ENCODE measurements around the gene RANBP2. TPM values are rescaled to one million over a fixed set of nuclear protein-coding genes. Genes with fewer than 3 reads are reported as not detected.
A peak's percentile ranks its signal among the peaks of the same experiment; 100 is the strongest.
"Not testable (repeated sequence)": the region's sequence is repeated elsewhere in the genome, so short reads cannot be mapped to it uniquely, and the experiment has no call there.

RANBP2 gene
- total RNA-seq (10 to 100 TPM; 42.7 to 74.0 (median 56.9) TPM), polyA plus RNA-seq (10 to 100 TPM in 1 of 2 donors, 1 to 10 TPM in 1; 8.0 to 11.7 TPM)
- long read RNA-seq, donor 1, partial matches to known transcripts = 17 of 25 reads
- long read RNA-seq, donor 1, other reads (novel, unspliced or antisense) = 8 of 25 reads
- long read RNA-seq, donor 2, partial matches to known transcripts = 15 of 21 reads
- long read RNA-seq, donor 2, other reads (novel, unspliced or antisense) = 6 of 21 reads
- long read RNA-seq, donor 3, partial matches to known transcripts = 46 of 59 reads
- long read RNA-seq, donor 3, other reads (novel, unspliced or antisense) = 13 of 59 reads

GRCh38 chr2:108719149-108720044 is at the start of gene RANBP2:
Gene RANBP2, plus strand, starts transcription at chr2:108719482. Its CDS starts 125 bp downstream, at chr2:108719607.
- DNase-seq (peak; percentile 95 to 96), ATAC-seq (peak; percentile 99 to 100 (median 100))
- Histone ChIP-seq H3K27ac (peak within 1 kb of the TSS; percentile 64 to 99 (median 98)), H3K36me3 (no peaks in the 10 kb centered on the region), H3K4me1 (peaks cover 0 to 37% (median 13%) of the 10 kb centered on the region in 9 donors), H3K27me3 (no peaks in the 10 kb centered on the region), H3K9me3 (no peaks in the 10 kb centered on the region), H3K4me3 (peak within 1 kb of the TSS; percentile 62 to 96 (median 86))
- WGBS, 2 donors = 0 to 1% methylated on average over 86 to 97 of the region's 97 CpGs
- no peak for TF ChIP-seq CTCF (IDR thresholded peaks at IDR 0.05)
- intact Hi-C loops (cut with DNase I) = no loop called here

- H3K27me3 ChIP-seq; DNase-seq; H3K9me3 ChIP-seq; H3K4me3 ChIP-seq; ATAC-seq; intact Hi-C loops (cut with DNase I); H3K27ac ChIP-seq: not testable (repeated sequence)
- 80 to 82% methylated on average over 1 of the region's 1 CpG for WGBS, 2 donors
- peaks cover 0 to 20% (median 0%) of the 10 kb centered on the region in 9 donors for H3K4me1 ChIP-seq
- peaks cover 0 to 34% (median 13%) of the 10 kb centered on the region in 9 donors for H3K36me3 ChIP-seq
These were observed 49.0 kb upstream of the RANBP2 start for GRCh38 chr2:108670282-108670681.

GRCh38 chr2:108672200-108672805 is 47.0 kb upstream of the RANBP2 start:
- peaks cover 0 to 17% (median 0%) of the 10 kb centered on the region in 9 donors for H3K4me1 ChIP-seq

GRCh38 chr2:108676522-108676921 is 42.8 kb upstream of the RANBP2 start:
- H3K9me3 ChIP-seq; ATAC-seq; H3K27ac ChIP-seq; intact Hi-C loops (cut with DNase I); H3K27me3 ChIP-seq; H3K4me3 ChIP-seq; DNase-seq: not testable (repeated sequence)
- peaks cover 0 to 18% (median 0%) of the 10 kb centered on the region in 9 donors for H3K4me1 ChIP-seq
- peaks cover 0 to 77% (median 16%) of the 10 kb centered on the region in 9 donors for H3K36me3 ChIP-seq
- WGBS, 2 donors = 92% methylated on average over 1 of the region's 1 CpG; no CpG with 5 or more reads in 1 of the 2 donors

More at GRCh38 chr2:108672200-108672805, 47.0 kb upstream of the RANBP2 start:
- DNase-seq; H3K27me3 ChIP-seq; H3K4me3 ChIP-seq; H3K27ac ChIP-seq; intact Hi-C loops (cut with DNase I); H3K9me3 ChIP-seq: not testable (repeated sequence)
- 46 to 50% methylated on average over 1 of the region's 6 CpGs for WGBS, 2 donors
- peaks cover 0 to 50% (median 13%) of the 10 kb centered on the region in 9 donors for H3K36me3 ChIP-seq
- peak in 2 of 8 donors; percentile 35 to 59 for ATAC-seq

GRCh38 chr2:108677239-108677744 is 42.0 kb upstream of the RANBP2 start:
- H3K27me3 ChIP-seq; H3K4me3 ChIP-seq; intact Hi-C loops (cut with DNase I); ATAC-seq; DNase-seq; H3K9me3 ChIP-seq: not testable (repeated sequence)
- H3K36me3 ChIP-seq = peaks cover 0 to 84% (median 24%) of the 10 kb centered on the region in 9 donors
- peak overlapping the region in 1 of 10 donors; percentile 58 for H3K27ac ChIP-seq
- 75 to 79% methylated on average over 4 of the region's 4 CpGs for WGBS, 2 donors
- H3K4me1 ChIP-seq = peaks cover 0 to 14% (median 0%) of the 10 kb centered on the region in 9 donors

- peak in 7 of 8 donors; percentile 72 to 89 (median 77) for ATAC-seq
- Histone ChIP-seq H3K36me3 (peaks cover 0 to 89% (median 22%) of the 10 kb centered on the region in 9 donors), H3K27ac (peak overlapping the region in 4 of 10 donors; percentile 4 to 58 (median 30)), H3K4me1 (peaks cover 0 to 14% (median 0%) of the 10 kb centered on the region in 9 donors)
- WGBS, 2 donors = 37 to 41% methylated on average over 4 of the region's 4 CpGs
- H3K9me3 ChIP-seq; H3K4me3 ChIP-seq; intact Hi-C loops (cut with DNase I); H3K27me3 ChIP-seq; DNase-seq: not testable (repeated sequence)
These were observed 41.1 kb upstream of the RANBP2 start for GRCh38 chr2:108678198-108678651.

GRCh38 chr2:108680805-108681204 is 38.5 kb upstream of the RANBP2 start:
- peak in 1 of 8 donors; percentile 23 for ATAC-seq
- DNase-seq; intact Hi-C loops (cut with DNase I); H3K27ac ChIP-seq; H3K9me3 ChIP-seq; H3K27me3 ChIP-seq; H3K4me3 ChIP-seq: not testable (repeated sequence)
- H3K4me1 ChIP-seq = peaks cover 0 to 14% (median 0%) of the 10 kb centered on the region in 9 donors
- peaks cover 0 to 94% (median 32%) of the 10 kb centered on the region in 9 donors for H3K36me3 ChIP-seq
- no CpG with 5 or more reads among the region's 2 CpGs for WGBS, 2 donors

- H3K4me1 ChIP-seq; intact Hi-C loops (cut with DNase I); H3K9me3 ChIP-seq; H3K27ac ChIP-seq; H3K4me3 ChIP-seq; H3K27me3 ChIP-seq; DNase-seq: not testable (repeated sequence)
- 70 to 78% methylated on average over 5 to 9 of the region's 15 CpGs for WGBS, 2 donors
- ATAC-seq = peak in 5 of 8 donors; percentile 29 to 69 (median 49)
- peaks cover 0 to 30% (median 17%) of the 10 kb centered on the region in 9 donors for H3K36me3 ChIP-seq
These were observed 30.2 kb upstream of the RANBP2 start for GRCh38 chr2:108688818-108689756.
